ENCODE data around the gene ZC3H10. TPM values are rescaled to one million over a fixed set of nuclear protein-coding genes. Genes with fewer than 3 reads are reported as not detected.

ZC3H10 gene
- total and polyA plus RNA-seq, 2 of the 4 experiments (the other 2 are of a cell fraction) = 1.5 to 3.6 TPM

- H2AFZ ChIP-seq (replicated peaks; ENCODE audit: low read length, poor library complexity) = no peak overlapping the region
- no peak overlapping the region for H3K27ac ChIP-seq (ENCODE audit: insufficient read depth, low read length)
- H3K4me1 ChIP-seq (ENCODE audit: control insufficient read depth, insufficient read depth, low read length) = no peaks in the 10 kb centered on the region
- peaks cover 77% of the 10 kb centered on the region for H3K36me3 ChIP-seq (ENCODE audit: control insufficient read depth, insufficient read depth, low read length)
- no peaks in the 10 kb centered on the region; the same call in 1 of the 2 replicates for H3K9me1 ChIP-seq (ENCODE audit: insufficient read depth, low read length)
- no peak overlapping the region for H3K14ac ChIP-seq (replicated peaks; ENCODE audit: low read depth, low read length)
- POLR2A ChIA-PET (ENCODE audit: unreplicated experiment) = interaction anchor here (0.6 to 0.8 kb wide), 2 partner anchors 8 to 32 kb away, joined by 3 read pairs; no protein-coding TSS in a partner anchor
- TF ChIP-seq CTCF (conservative IDR thresholded peaks at IDR 0.05; ENCODE audit: low read depth, low read length) (no peak), MAFK (IDR thresholded peaks at IDR 0.05; ENCODE audit: low read depth, low read length) (peak; percentile 67), POLR2A (IDR thresholded peaks at IDR 0.05; ENCODE audit: low read depth, low read length) (no peak), MXI1 (IDR thresholded peaks at IDR 0.05; ENCODE audit: borderline replicate concordance, low read depth, low read length) (no peak)
- H2BK5ac ChIP-seq (ENCODE audit: low read depth, low read length, poor library complexity, severe bottlenecking) = no peak overlapping the region
- ATAC-seq (ENCODE audit: low read depth) (no peak), DNase-seq (no peak)
- no peak overlapping the region for H2AK9ac ChIP-seq (replicated peaks; ENCODE audit: low read depth, low read length, poor library complexity)
- peaks cover 9% of the 10 kb centered on the region for H4K20me1 ChIP-seq (ENCODE audit: insufficient read depth, low read length)
- dilution Hi-C loops (cut with HindIII; ENCODE audit: low sequenced_read_pairs, unreplicated experiment) (no loop called here), in situ Hi-C loops (cut with MboI; ENCODE audit: low sequenced_read_pairs) (no loop called here), intact Hi-C loops (cut with micrococcal nuclease) (no loop called here)
- H4K5ac ChIP-seq (ENCODE audit: low read depth, low read length) = no peak overlapping the region
- no peak overlapping the region for H3K23ac ChIP-seq (ENCODE audit: low read depth, low read length)
- 89% methylated on average over 8 of the region's 11 CpGs; no CpG with 5 or more reads in 1 of the 2 experiments for WGBS, 2 experiments (ENCODE audit: extremely low coverage in 2 of 2, insufficient read length in 1 of 2)
- no peak overlapping the region for H2BK120ac ChIP-seq (ENCODE audit: low read depth, low read length)
- H3K4me3 ChIP-seq (ENCODE audit: insufficient read depth, low read depth, low read length) = no peak overlapping the region
- H2AK5ac ChIP-seq (ENCODE audit: low read depth, low read length) = no peak overlapping the region
- no TSS peak for BruUV-seq (replicated peaks)
- H3K27me3 ChIP-seq (ENCODE audit: control insufficient read depth, insufficient read depth, low read length) = no peaks in the 10 kb centered on the region
- H3K4me2 ChIP-seq (ENCODE audit: low read depth, low read length) = no peak overlapping the region
- peaks cover 3 to 13% of the 10 kb centered on the region in 2 experiments for H3K79me1 ChIP-seq (ENCODE audit: low read depth in 1 of 2, low read length in 2 of 2)
- CTCF ChIA-PET = no interaction called here
- no peak overlapping the region for H2BK15ac ChIP-seq (ENCODE audit: low read depth, low read length)
- H3K56ac ChIP-seq (ENCODE audit: extremely low read depth, insufficient read depth, low read length) = no peak overlapping the region
- H3K9ac ChIP-seq (ENCODE audit: low read depth, low read length) = no peak overlapping the region
- no peak overlapping the region for H2BK20ac ChIP-seq (ENCODE audit: low read depth, low read length)
- no peak overlapping the region for H3K4ac ChIP-seq (ENCODE audit: low read depth, low read length)
- H3K9me3 ChIP-seq (ENCODE audit: control insufficient read depth, insufficient read depth, low read length) = no peaks in the 10 kb centered on the region
- no peak overlapping the region for H3K18ac ChIP-seq (ENCODE audit: low read depth, low read length)
- no peak overlapping the region for H4K8ac ChIP-seq (ENCODE audit: low read depth in 2 of 2, low read length in 2 of 2)
- H4K91ac ChIP-seq (ENCODE audit: insufficient read depth, low read depth, low read length) = no peak overlapping the region
These were observed 51.2 kb downstream of the ZC3H10 start for GRCh38 chr12:56169229-56169759.

Data from IMR-90 (cell line).